HUDEP-2 (cell line): ENCODE data around the gene RCVRN.

Experiments used
- DNase-seq, 76 experiments: peaks; one replicate each; lab custom pipeline; 2025; ENCODE audit not compliant: unreplicated experiment in 76 of 76; lab: John Stamatoyannopoulos, UW

RCVRN gene

DNA sequence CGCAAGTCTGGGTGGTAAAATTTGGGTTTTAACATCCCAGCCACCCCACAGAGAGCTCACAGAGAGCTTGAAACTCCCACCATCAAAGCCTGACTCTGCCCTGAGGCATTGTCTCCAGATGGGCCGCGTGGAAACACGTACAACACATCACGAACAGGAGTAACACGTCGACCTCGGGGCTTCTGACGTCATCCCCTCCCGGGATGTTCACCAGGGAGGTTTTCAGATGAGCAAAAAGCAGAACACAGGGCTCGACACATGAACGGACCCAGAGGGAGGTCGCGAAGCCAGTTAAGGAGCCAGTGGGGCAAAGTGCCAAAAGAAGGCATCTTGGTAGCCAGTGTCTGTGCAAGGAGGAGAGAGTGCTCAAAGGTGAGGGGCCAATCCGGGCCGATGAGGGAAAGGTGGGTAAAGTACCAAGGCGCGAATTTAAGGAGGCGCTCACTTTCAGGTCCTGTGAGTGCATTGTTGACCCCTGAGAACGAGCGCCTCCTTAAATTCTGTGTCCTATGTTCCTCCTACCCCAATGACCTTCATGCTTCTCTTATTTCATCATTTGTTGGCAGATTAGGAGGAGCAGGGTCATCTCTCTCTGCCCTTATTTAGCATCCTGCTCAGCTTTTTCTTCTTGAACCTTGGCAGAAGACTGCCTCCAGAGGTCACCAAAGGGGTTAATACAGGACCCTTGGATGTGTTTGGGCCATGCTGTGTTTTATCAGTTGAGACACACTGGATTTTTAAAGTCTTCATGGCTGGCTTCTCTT, 5.6 kb downstream of the RCVRN start:
- DNase-seq: no peak

DNA sequence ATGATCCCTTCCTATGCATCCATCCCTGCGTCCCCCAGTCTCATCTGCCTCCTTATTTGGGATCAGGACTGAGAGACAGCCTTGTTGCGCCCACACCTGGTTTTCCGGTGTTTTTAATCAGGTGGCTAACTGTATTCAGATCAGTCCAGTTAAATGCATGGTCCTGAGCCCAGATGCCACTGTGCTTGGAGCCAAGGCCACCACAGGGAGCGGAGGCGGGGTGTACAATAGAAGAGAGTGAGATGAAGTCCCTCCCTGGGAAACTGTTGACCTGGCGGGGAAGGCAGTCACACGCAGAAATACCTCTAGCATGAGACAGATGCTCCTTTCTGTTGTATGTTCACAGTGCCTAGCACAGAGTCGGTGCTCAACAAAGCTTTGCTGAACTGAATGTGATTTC, 6.3 kb downstream of the RCVRN start:
- DNase-seq: no peak

DNA sequence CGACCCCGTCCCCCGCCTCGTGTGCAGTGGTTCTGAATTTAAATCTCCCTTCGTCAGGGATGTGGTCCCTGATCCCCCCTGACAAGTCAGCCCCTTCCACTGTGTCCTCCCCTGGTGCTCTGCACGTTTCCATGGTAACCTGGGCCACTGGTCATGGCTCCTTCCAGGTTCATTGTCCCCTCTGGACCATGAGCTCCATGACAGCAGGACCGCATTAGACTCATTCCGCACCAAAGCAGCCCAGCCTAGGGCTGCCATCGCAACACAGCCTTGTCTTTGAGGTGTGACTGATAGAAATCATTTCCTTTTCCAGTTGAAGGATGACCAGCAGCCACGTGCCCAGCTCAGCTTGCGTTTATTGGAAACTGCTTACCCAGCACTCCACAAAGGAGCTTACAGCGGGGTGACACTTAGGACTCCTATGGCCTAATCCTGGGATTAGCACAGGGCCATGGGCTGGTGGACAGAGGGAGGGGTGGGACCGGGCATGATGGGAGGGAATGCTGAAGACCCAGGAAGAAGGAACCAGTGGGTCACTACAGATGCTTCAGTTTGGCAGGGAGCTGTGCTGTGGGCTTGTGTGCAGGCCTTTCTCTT, 7.6 kb downstream of the RCVRN start:
- DNase-seq: no peak

DNA sequence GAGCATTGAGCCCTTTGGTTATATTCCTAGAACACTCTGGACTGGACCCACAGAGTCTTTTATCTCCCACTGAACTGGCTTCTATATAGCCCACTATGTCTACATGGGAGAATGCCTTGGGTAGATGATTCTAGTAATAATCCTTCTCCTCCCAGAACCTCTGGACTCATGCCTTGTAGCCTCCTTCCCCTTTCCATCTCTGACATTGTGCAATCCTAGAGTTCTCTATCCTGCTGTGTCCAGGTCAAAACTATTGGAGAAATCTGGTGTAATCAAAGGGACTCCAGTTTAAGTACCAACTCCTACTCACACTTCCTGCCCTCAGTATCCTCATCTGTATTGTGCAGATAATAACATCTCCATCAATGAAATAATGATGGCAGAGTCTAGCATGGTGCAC, 9.1 kb downstream of the RCVRN start:
- no peak for DNase-seq

DNA sequence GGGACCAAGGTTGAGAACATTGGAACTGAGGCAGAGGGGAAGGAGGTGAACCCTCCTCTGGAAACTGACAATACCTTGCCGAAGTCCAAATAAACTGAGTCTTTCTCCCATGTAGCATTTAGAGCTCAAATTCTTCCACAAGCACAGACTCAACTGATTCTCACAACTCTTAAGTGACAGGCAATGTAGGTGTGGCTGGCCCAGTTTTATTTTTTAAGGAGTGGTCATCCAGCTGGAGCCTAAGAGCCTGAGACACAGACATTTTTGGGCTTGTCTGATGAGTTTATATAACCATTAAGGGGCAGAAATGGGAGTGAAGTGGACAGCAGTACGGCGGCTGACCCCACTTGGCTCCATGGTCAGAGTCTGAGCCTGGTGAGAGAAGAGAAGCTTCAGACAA, 10.8 kb downstream of the RCVRN start:
- no peak for DNase-seq

DNA sequence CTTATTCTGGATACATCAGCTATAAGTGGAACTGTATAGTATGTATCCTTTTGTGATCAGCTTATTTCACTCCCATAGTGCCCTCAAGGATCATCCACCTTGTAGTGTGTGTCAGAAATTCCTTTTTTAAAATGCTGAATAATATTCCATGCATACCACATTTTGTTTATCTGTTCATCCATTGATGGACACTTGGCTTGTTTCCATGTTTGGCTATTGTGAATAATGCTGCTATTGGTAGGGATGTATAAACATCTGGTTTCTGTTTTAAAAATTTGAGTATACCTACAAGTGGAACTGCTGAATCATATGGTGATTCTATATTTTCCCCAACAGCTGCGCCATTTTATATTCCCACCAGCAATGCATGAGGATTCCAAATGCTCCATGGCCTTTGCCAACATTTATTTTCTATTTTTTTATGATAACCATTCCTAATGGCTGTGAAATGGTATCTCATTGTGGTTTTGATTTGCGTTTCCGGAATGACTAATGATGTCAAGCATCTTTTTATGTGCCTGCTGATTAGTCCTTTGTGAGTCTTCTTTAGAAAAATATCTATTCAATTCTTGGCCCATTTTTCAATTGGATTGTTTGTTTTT, 11.6 kb downstream of the RCVRN start:
- DNase-seq: no peak

DNA sequence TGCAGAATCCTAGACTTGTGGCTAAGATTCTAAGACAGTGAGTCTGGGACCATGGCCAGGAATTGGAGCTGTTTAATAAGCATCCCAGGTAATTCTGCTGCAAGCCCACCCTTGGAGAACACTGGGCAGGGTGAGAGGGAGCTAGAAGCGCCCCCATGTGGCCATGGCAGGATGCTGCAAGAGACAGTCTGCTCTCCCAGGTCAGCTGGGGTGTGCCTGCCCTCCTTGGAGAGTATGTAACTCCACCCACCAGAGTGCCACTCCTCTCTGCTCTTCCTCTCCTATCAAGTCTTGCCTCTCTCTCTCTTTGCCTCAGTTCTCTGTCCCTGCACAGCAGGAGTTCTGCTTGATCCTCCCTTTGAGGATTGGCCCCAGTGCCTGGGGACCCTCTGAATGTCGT, 14.9 kb downstream of the RCVRN start:
- DNase-seq: peak in 53 of 76 experiments; percentile 1 to 62 (median 21)

DNA sequence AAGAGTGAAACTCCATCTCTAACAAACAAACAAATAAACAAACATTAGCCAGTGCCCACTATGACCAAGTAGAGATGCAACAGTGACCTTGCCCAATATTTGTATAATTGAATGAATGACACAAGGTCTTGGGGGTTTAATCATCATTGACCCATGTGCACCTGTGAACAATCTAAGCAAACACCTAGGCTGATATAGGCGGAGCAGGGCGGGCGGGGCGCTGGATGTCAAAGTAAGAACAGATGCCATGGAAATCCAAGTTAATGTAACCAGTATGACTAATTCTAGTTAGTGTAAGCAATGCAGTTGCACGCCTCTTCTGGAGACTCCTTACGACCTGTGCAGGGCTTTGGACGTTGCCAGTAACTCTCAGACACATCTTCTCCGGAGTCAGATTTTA, 17.6 kb downstream of the RCVRN start:
- DNase-seq: no peak

DNA sequence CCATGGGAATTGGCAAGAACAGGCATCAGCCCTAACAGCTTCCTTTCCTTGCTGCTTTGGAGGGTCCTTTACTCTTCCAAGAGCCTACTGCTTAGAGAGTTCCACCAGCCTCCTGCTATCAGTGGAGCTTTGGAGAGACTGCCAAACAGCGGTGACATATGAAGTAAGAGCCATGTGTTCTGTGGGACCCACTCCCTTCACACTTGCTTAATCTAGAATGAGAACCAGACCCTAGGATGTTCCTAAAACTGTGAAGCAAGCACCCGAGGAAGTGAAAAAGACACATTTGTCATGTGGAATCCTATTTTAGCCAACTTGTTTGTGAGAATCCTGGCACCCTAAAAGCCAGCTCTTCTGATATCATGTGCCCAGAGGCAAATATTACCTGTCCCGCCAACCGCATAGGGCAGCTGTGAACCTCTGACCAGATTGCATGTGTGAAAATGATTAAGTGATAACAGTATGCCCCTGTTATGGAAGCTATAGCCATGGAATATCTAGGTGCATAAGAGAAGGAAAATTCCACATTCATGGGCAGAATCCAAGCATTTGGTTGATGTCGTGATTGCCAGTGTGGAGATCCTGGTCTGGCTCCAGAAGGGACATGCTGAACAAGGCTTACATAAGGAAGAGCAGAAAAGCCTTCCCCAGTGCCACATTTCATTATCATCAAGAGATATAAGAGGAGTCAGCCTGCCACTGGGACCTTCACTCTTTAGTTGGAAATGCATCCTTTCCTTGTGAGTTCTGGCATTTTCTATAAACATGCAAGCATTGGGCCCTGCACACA, 18.7 kb downstream of the RCVRN start:
- DNase-seq: no peak

DNA sequence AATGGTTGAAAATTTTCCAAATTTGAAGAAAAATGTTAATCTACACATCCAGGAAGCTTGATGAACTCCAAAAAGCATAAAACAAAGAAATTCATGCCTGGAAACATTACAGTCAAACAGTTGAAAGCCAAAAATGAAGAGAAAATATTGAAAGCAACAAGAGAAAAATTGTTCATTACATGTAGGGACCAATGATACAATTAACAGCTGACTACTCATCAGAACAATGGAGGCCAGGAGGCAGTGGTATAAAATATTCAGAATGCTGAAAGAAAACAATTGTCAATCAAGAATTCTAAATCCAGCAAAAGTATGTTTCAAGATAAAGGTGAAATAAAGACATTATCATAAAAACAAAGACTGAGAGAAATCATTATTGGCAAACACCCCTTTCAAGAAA, 21.6 kb downstream of the RCVRN start:
- DNase-seq: no peak

DNA sequence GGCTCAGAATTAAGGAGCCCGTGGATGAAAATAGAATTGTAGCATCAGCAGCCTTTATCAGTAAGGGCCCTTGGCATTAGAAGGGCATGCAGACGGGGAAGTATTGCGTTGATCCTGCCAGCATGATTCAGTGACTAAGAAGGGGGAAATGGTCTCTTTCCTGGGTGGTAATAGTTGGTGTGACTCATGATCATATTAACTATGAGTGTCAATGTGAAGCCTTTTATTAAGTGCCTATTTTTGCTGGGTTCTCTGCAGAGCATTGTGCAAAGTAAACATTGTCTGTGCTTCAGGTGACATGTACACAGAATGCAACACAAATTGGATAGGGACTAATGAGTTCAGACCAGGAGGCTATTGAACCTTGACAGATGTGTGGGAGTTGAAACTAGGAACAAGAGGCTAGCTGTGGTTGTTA, 24.5 kb downstream of the RCVRN start:
- no peak for DNase-seq

DNA sequence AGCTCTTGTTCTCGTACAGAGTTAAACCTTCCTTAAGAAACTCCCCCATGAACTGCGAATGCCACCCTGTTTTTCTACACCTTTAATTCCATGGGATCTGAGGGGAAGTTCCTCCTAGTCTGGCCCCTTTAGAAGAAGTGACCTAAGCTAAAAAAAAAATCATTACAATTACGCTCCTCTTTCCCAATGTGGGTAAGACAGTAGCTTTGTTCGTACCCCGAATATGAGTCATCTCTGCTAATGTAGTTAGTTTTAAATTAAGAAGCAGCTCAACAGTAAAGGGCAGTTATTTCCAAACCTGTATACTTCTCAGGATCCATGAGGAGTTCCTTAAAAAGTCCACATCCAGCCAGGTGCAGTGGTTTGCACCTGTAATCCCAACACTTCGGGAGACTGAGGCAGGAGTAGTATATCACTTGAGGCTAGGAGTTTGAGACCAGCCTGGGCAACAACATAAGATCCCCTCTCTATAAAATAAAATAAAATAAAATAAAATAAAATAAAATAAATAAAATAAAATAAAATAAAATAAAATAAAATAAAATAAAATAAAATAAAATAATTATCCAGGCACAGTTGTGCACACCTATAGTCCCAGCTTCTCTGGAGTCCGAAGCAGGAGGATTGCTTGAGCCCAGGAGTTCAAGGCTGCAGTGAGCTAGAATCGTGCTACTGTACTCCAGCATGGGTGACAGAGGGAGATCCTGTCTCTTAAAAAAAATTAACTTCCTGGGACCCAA, 26.1 kb downstream of the RCVRN start:
- DNase-seq: no peak

DNA sequence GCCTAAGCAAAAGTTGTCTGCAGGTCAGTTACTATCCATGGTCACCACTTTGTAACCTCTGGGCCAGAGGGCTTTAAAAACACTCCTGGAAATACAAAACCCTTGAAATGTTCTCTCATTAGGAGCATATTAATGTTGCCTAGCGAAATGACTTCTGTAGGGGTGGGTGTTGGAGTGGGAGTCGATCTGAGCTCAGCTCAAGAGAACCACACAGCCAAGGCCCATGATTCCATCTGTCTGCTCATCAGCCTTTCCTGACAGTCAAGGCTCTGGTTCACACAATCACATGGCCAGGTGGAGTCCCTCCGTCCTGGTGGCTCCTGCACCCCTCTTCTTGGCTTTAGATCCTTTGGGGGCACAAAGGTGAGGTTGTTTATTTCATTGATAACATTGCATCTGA, 26.7 kb downstream of the RCVRN start:
- DNase-seq: no peak

DNA sequence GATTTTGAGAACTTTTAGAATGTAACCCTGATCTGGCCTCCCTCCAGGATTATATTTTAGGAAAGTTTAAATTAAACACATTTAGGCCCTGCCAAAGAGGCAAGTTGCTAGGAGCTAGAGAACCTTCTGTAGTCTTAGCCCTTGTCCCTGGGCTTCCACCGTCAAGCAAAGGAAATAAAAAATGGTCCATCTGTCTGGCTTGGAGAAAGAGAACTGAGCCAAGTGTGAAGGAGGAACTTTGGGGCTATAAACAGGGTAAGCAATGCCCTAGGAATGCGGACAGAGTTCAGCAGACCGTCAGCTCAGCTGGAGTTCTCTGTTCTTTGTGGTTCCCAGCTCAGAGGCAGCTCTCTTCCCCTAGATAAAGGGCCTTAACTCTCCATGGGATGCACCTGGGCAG, 29.6 kb downstream of the RCVRN start:
- DNase-seq: no peak

DNA sequence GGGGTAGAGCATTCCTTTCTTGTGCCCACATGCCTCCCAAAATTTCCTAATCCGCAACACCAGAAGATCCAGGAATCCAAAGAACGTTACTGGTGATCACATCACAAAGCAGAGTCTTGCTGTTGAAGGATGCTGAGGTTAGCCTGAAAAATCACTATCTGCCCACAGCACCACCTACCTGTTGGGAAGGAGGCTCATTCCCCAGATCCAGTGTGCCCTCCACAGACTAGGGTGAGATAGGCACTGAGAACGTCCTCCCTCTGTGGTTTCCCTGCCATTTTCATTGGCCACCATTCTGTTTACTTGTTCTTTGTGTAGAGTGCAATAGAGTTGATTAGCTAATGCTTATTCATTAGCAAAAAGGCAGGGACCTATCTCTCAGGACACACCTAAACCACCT, 30.3 kb downstream of the RCVRN start:
- no peak for DNase-seq

DNA sequence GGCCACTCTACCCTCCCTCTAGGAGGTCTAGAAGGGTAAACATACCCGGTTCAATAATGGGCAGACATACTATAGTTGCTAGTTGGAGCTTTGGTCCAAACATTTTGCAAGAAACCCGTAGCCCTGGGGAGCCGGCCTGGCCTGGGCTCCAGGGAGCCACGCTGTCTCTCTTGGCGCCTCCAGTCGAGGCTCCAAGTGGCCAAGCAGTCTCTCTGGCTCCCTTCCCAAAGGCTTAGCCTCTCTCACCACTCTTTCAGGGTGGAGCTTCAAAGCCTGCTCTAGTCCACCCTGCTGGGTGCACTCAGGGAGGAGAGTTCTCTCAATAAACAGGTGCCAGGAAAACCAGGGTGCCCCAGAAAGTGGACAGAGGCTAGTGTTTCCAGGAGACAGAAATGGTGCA, 32.2 kb downstream of the RCVRN start:
- no peak for DNase-seq

DNA sequence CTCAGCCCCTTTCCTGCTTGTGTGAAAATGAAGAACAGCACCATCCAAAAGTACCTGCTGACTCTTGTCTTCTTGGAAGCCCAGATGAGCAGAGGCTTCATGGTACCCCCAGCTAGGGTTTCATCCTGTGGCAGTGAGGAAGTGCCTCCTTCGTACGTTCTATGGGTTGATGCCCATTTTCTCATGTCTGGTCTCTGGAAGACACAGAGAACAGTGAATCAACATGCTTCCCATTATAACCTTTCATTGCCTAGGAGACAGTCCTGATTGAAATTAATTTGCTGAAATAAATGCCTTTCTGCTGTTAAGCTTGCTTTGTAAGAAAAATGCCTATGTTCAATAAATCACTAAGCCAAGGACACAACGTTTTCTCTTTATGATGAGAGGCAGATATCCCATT, 36.5 kb downstream of the RCVRN start:
- DNase-seq: no peak

DNA sequence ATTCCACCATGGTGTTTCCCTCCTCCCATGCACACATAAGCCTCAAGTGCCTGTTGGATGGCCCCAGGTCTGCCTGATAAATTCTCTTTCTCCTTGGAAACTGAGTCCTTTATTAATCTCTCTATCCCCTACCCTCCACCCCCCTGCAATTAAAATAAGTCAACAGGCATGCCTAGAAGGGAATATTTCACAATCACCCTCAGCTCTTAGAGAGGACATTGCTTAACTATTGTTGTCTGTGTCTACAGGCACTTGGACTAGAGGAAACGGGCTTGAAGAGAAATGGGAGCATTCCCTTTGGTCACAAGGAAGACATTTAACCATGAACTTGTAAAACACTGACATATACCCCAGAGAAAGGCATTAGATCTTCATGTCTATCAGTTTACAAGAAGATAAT, 39.5 kb downstream of the RCVRN start:
- DNase-seq: no peak

DNA sequence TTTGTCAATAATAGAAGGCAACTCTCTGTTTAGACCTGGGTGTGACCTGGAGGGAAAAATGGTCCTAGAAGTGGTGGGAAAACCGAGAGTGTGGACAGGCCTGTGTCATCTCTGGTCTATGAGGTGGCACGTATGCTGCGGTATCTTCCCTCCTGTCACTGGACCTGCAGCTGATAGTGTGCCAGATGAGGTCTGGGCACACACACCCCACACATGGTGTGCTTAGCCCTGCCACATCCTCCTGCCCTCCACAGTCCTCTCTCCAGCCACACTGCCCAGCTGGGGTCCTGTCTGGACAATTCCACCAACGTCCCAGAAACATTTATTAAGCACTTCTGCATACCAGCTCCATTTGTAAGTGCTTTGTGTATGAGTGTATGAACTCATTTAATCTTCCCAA, 42.1 kb downstream of the RCVRN start:
- DNase-seq: no peak

DNA sequence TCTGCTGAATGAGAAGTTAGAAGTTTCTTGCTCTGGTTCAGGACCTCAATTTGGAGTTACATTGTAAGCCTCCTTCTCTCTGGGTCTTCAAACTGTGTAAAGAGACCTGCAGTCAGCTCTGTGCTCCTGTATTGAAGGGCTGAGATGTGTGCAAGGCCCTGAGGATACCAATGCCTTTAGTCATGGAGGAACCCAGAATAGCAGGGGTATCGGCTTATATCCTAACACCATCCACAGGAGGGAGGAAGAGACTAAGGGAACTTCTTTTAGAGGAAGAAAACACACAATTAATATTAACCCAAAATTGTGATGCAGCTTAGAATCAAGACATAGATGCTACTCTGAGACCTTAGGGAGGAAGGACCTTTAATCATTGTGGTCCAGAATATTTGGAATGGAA, 42.9 kb downstream of the RCVRN start:
- no peak for DNase-seq

DNA sequence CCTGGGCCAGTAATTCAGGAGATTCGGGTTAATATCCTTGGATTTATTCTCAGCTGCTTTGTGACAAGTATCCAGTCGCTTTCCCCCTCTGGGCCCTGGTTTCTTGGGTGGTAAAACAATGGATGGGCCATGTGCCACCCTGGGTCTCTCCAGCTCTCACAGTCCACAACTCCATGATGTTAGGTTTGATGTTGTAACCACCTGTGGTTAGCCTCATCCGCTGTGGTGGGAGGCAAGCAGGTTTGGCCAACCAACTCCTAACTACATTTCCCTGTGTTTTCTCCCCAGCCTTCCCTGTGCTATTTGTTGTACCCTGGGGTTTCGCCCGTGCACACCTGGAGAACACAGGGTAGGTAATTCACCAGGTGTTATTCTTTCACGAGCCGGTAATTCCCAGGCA, 44.2 kb downstream of the RCVRN start:
- no peak for DNase-seq
